ENCODE results near the gene MRPS26.

MRPS26 gene

GRCh38 chr20:3080939-3081388, 35.1 kb downstream of the MRPS26 start:
- Histone ChIP-seq H3K36me3 (ENCODE audit: control insufficient read depth, insufficient read depth, low read length) (no peaks in the 10 kb centered on the region), H3K27me3 (ENCODE audit: control insufficient read depth, insufficient read depth, low read length) (peaks cover 51% of the 10 kb centered on the region), H3K4me3 (ENCODE audit: low read depth, low read length) (no peak overlapping the region), H3K27ac (ENCODE audit: low read depth, low read length) (no peak overlapping the region), H3K9me3 (ENCODE audit: control insufficient read depth, insufficient read depth, low read depth, low read length) (no peaks in the 10 kb centered on the region), H3K9ac (ENCODE audit: low read length) (no peak overlapping the region), H3K4me1 (ENCODE audit: control insufficient read depth, insufficient read depth, low read length) (peaks cover 10% of the 10 kb centered on the region; the same call in 1 of the 2 replicates)

GRCh38 chr20:3081641-3082040, 35.8 kb downstream of the MRPS26 start:
- Histone ChIP-seq H3K9ac (ENCODE audit: low read length) (no peak overlapping the region), H3K4me1 (ENCODE audit: control insufficient read depth, insufficient read depth, low read length) (peaks cover 10% of the 10 kb centered on the region; the same call in 1 of the 2 replicates), H3K9me3 (ENCODE audit: control insufficient read depth, insufficient read depth, low read depth, low read length) (no peaks in the 10 kb centered on the region), H3K36me3 (ENCODE audit: control insufficient read depth, insufficient read depth, low read length) (no peaks in the 10 kb centered on the region), H3K27me3 (ENCODE audit: control insufficient read depth, insufficient read depth, low read length) (peaks cover 51% of the 10 kb centered on the region), H3K27ac (ENCODE audit: low read depth, low read length) (no peak overlapping the region), H3K4me3 (ENCODE audit: low read depth, low read length) (no peak overlapping the region)

- H3K27me3 ChIP-seq (ENCODE audit: control insufficient read depth, insufficient read depth, low read length): peaks cover 51% of the 10 kb centered on the region
- H3K4me3 ChIP-seq (ENCODE audit: low read depth, low read length): peak overlapping the region; percentile 58
- no peaks in the 10 kb centered on the region for H3K36me3 ChIP-seq (ENCODE audit: control insufficient read depth, insufficient read depth, low read length)
- no peak overlapping the region for H3K27ac ChIP-seq (ENCODE audit: low read depth, low read length)
- H3K9me3 ChIP-seq (ENCODE audit: control insufficient read depth, insufficient read depth, low read depth, low read length): no peaks in the 10 kb centered on the region
- no peak overlapping the region for H3K9ac ChIP-seq (ENCODE audit: low read length)
- peaks cover 10% of the 10 kb centered on the region; the same call in 1 of the 2 replicates for H3K4me1 ChIP-seq (ENCODE audit: control insufficient read depth, insufficient read depth, low read length)
Measured at GRCh38 chr20:3082306-3082951, 36.6 kb downstream of the MRPS26 start.

- Histone ChIP-seq H3K4me3 (ENCODE audit: low read depth, low read length) (peak overlapping the region; percentile 65), H3K27me3 (ENCODE audit: control insufficient read depth, insufficient read depth, low read length) (peaks cover 51% of the 10 kb centered on the region), H3K4me1 (ENCODE audit: control insufficient read depth, insufficient read depth, low read length) (peaks cover 10% of the 10 kb centered on the region; the same call in 1 of the 2 replicates), H3K27ac (ENCODE audit: low read depth, low read length) (no peak overlapping the region), H3K9me3 (ENCODE audit: control insufficient read depth, insufficient read depth, low read depth, low read length) (no peaks in the 10 kb centered on the region), H3K36me3 (ENCODE audit: control insufficient read depth, insufficient read depth, low read length) (no peaks in the 10 kb centered on the region), H3K9ac (ENCODE audit: low read length) (peak overlapping the region; percentile 12)
Measured at GRCh38 chr20:3082955-3083952, 37.4 kb downstream of the MRPS26 start.

- H3K27ac ChIP-seq (ENCODE audit: low read depth, low read length): no peak within 1 kb of the TSS
- H3K9ac ChIP-seq (ENCODE audit: low read length): no peak within 1 kb of the TSS
- H3K9me3 ChIP-seq (ENCODE audit: control insufficient read depth, insufficient read depth, low read depth, low read length): no peaks in the 10 kb centered on the region
- H3K27me3 ChIP-seq (ENCODE audit: control insufficient read depth, insufficient read depth, low read length): peaks cover 48% of the 10 kb centered on the region
- H3K4me3 ChIP-seq (ENCODE audit: low read depth, low read length): peak within 1 kb of the TSS; percentile 65
- no peaks in the 10 kb centered on the region for H3K36me3 ChIP-seq (ENCODE audit: control insufficient read depth, insufficient read depth, low read length)
- H3K4me1 ChIP-seq (ENCODE audit: control insufficient read depth, insufficient read depth, low read length): peaks cover 10% of the 10 kb centered on the region; the same call in 1 of the 2 replicates
Measured at GRCh38 chr20:3084283-3084985, 38.6 kb downstream of the MRPS26 start, which contains the start of gene AVP. Gene AVP (minus strand): TSS chr20:3084724. CDS start chr20:3084674, 50 bp downstream.

GRCh38 chr20:3084986-3085360, 39.1 kb downstream of the MRPS26 start:
- H3K27me3 ChIP-seq (ENCODE audit: control insufficient read depth, insufficient read depth, low read length): peaks cover 49% of the 10 kb centered on the region
- H3K9me3 ChIP-seq (ENCODE audit: control insufficient read depth, insufficient read depth, low read depth, low read length): no peaks in the 10 kb centered on the region

GRCh38 chr20:3085571-3086072, 39.8 kb downstream of the MRPS26 start:
- Histone ChIP-seq H3K36me3 (ENCODE audit: control insufficient read depth, insufficient read depth, low read length) (no peaks in the 10 kb centered on the region), H3K9me3 (ENCODE audit: control insufficient read depth, insufficient read depth, low read depth, low read length) (no peaks in the 10 kb centered on the region), H3K9ac (ENCODE audit: low read length) (no peak overlapping the region), H3K4me3 (ENCODE audit: low read depth, low read length) (no peak overlapping the region), H3K27me3 (ENCODE audit: control insufficient read depth, insufficient read depth, low read length) (peaks cover 48% of the 10 kb centered on the region), H3K4me1 (ENCODE audit: control insufficient read depth, insufficient read depth, low read length) (peaks cover 10% of the 10 kb centered on the region; the same call in 1 of the 2 replicates), H3K27ac (ENCODE audit: low read depth, low read length) (no peak overlapping the region)

More at GRCh38 chr20:3084986-3085360, 39.1 kb downstream of the MRPS26 start:
- Histone ChIP-seq H3K9ac (ENCODE audit: low read length) (no peak overlapping the region), H3K4me3 (ENCODE audit: low read depth, low read length) (no peak overlapping the region), H3K27ac (ENCODE audit: low read depth, low read length) (no peak overlapping the region), H3K4me1 (ENCODE audit: control insufficient read depth, insufficient read depth, low read length) (peaks cover 10% of the 10 kb centered on the region; the same call in 1 of the 2 replicates), H3K36me3 (ENCODE audit: control insufficient read depth, insufficient read depth, low read length) (no peaks in the 10 kb centered on the region)

- H3K9me3 ChIP-seq (ENCODE audit: control insufficient read depth, insufficient read depth, low read depth, low read length): no peaks in the 10 kb centered on the region
- H3K27me3 ChIP-seq (ENCODE audit: control insufficient read depth, insufficient read depth, low read length): peaks cover 30% of the 10 kb centered on the region
- no peak overlapping the region for H3K27ac ChIP-seq (ENCODE audit: low read depth, low read length)
- H3K4me3 ChIP-seq (ENCODE audit: low read depth, low read length): no peak overlapping the region
- no peak overlapping the region for H3K9ac ChIP-seq (ENCODE audit: low read length)
- H3K4me1 ChIP-seq (ENCODE audit: control insufficient read depth, insufficient read depth, low read length): peaks cover 8% of the 10 kb centered on the region; the same call in 1 of the 2 replicates
- no peaks in the 10 kb centered on the region for H3K36me3 ChIP-seq (ENCODE audit: control insufficient read depth, insufficient read depth, low read length)
Measured at GRCh38 chr20:3088031-3088430, 42.2 kb downstream of the MRPS26 start.

- H3K36me3 ChIP-seq (ENCODE audit: control insufficient read depth, insufficient read depth, low read length): no peaks in the 10 kb centered on the region
- H3K9me3 ChIP-seq (ENCODE audit: control insufficient read depth, insufficient read depth, low read depth, low read length): no peaks in the 10 kb centered on the region
- no peak overlapping the region for H3K27ac ChIP-seq (ENCODE audit: low read depth, low read length)
- H3K9ac ChIP-seq (ENCODE audit: low read length): no peak overlapping the region
- no peaks in the 10 kb centered on the region for H3K4me1 ChIP-seq (ENCODE audit: control insufficient read depth, insufficient read depth, low read length)
- H3K27me3 ChIP-seq (ENCODE audit: control insufficient read depth, insufficient read depth, low read length): peaks cover 12% of the 10 kb centered on the region; the same call in 1 of the 2 replicates
- no peak overlapping the region for H3K4me3 ChIP-seq (ENCODE audit: low read depth, low read length)
Measured at GRCh38 chr20:3090565-3090964, 44.7 kb downstream of the MRPS26 start.

- Histone ChIP-seq H3K4me3 (ENCODE audit: low read depth, low read length) (peak overlapping the region; percentile 49), H3K27ac (ENCODE audit: low read depth, low read length) (no peak overlapping the region), H3K9ac (ENCODE audit: low read length) (no peak overlapping the region), H3K27me3 (ENCODE audit: control insufficient read depth, insufficient read depth, low read length) (peaks cover 12% of the 10 kb centered on the region; the same call in 1 of the 2 replicates), H3K36me3 (ENCODE audit: control insufficient read depth, insufficient read depth, low read length) (no peaks in the 10 kb centered on the region), H3K9me3 (ENCODE audit: control insufficient read depth, insufficient read depth, low read depth, low read length) (no peaks in the 10 kb centered on the region), H3K4me1 (ENCODE audit: control insufficient read depth, insufficient read depth, low read length) (no peaks in the 10 kb centered on the region)
Measured at GRCh38 chr20:3092611-3093379, 46.9 kb downstream of the MRPS26 start.

All from HUES6 (cell line).